Astrocyte of the spinal cord (primary cell): Measurements from ENCODE around the gene RAPGEF5.

Experiments used
- DNase-seq: peaks from one replicate; pipeline ENCODE4 v3.0.0; 2011; ENCODE audit warnings: low read depth, low spot score
- H3K4me3 ChIP-seq: 2 replicates; pipeline ENCODE4 v1.5.1; 2011; ENCODE audit warnings: low read depth, mild to moderate bottlenecking, low read length, moderate library complexity
- in situ Hi-C: cut with HindIII; loops from 2 replicates; pipeline ENCODE4 v1.10.0; 2017; ENCODE audit warnings: low sequenced_read_pairs
- TF ChIP-seq, protein P1 (sequence below): IDR thresholded peaks from 2 replicates; pipeline ENCODE4 v1.5.1; 2012; ENCODE audit warnings: low read depth, mild to moderate bottlenecking, low read length, inconsistent platforms

Gene RAPGEF5

DNA sequence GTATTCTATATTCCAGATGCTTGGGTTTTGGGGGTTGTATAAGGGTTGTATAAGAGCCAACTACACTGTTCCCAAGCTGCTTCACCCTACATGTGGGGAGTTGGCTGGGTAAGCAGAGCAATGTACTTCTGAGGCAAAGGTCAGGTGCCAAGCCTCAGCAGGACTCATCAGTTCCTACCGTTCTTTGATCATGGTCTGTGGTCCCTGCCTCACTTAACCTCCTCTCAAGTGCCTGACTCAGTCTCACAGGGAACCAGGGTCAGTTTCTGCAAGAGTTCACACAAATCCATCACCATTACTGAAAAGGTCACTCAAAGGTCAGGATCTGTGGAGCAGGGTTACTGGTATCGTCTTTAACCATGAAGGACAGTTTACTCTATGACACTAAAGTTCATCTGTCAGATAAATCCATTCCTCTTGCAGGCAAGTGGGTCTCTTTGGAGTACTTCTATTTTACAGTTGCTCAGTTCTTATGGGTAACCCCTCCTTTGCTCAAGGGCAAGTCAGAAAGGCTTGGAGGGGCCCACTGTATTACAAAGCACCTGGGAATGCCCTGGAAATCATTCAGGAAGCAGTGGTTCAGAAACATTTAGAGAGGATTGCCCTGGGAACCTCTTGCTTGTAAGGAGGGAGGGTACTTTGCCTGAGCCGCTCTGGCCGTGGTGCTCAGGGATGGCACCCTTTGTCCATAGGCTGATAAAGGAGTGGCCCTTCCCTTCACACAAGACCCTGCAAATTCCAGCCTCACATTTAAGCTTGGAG, 227.0 kb downstream of the RAPGEF5 start:
- no peak overlapping the region for H3K4me3 ChIP-seq
- in situ Hi-C loops: no loop called here
- DNase-seq: peak; percentile 50
- TF ChIP-seq, protein P1, sequence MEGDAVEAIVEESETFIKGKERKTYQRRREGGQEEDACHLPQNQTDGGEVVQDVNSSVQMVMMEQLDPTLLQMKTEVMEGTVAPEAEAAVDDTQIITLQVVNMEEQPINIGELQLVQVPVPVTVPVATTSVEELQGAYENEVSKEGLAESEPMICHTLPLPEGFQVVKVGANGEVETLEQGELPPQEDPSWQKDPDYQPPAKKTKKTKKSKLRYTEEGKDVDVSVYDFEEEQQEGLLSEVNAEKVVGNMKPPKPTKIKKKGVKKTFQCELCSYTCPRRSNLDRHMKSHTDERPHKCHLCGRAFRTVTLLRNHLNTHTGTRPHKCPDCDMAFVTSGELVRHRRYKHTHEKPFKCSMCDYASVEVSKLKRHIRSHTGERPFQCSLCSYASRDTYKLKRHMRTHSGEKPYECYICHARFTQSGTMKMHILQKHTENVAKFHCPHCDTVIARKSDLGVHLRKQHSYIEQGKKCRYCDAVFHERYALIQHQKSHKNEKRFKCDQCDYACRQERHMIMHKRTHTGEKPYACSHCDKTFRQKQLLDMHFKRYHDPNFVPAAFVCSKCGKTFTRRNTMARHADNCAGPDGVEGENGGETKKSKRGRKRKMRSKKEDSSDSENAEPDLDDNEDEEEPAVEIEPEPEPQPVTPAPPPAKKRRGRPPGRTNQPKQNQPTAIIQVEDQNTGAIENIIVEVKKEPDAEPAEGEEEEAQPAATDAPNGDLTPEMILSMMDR: no peak

- TF ChIP-seq, protein P1: no peak
- in situ Hi-C loops: no loop called here
- no peak overlapping the region for H3K4me3 ChIP-seq
- no peak for DNase-seq
Observed at GRCh38 chr7:22129166-22129565, 227.8 kb downstream of the RAPGEF5 start.

DNA sequence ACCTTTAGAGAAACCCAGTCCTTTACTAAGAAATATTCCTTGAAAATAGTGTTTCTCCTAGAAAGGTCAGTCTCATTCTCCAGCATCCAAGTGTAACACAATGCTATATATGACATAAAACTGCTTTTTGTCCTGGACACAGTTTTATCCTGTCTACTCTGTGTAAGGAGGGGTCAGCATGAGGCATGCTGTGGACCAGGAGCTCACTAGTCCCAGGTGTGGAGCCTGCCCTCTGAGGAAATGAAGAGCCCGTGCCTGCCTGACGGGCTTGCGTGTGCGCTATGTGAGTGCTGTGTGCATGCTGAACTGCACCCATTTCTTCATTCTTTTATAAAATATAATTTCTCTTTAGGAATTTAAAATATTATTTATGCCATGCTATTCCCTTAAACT, 228.4 kb downstream of the RAPGEF5 start:
- in situ Hi-C loops: no loop called here
- DNase-seq: no peak
- TF ChIP-seq, protein P1: no peak
- H3K4me3 ChIP-seq: no peak overlapping the region

- in situ Hi-C loops: no loop called here
- DNase-seq: no peak
- H3K4me3 ChIP-seq: no peak overlapping the region
- TF ChIP-seq, protein P1: no peak
Observed at GRCh38 chr7:22127835-22128527, 229.0 kb downstream of the RAPGEF5 start.

DNA sequence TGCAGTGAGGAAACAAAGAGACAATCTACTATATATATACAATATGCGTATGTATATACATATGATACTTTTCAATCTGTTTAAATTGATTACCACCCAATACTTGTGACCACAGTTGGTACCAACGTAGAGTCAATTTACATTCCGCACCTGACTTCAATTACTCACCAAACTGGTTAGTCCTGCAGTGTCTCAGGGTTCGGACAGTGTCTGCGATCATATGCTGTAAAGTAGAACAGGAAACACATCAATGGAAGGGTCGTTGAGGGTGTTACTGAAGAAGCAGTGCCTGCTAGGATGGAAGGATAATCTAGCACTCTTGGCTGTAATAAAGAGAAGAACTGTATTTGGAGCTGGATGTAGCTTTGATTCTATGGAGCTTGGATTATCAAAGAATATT, 231.5 kb downstream of the RAPGEF5 start:
- in situ Hi-C loops: no loop called here

GRCh38 chr7:22124941-22125340, 232.0 kb downstream of the RAPGEF5 start:
- in situ Hi-C loops: no loop called here
- TF ChIP-seq, protein P1: no peak

More for the DNA sequence above, 231.5 kb downstream of the RAPGEF5 start:
- TF ChIP-seq, protein P1: no peak
- H3K4me3 ChIP-seq: no peak overlapping the region
- DNase-seq: no peak

More at GRCh38 chr7:22124941-22125340, 232.0 kb downstream of the RAPGEF5 start:
- no peak for DNase-seq
- no peak overlapping the region for H3K4me3 ChIP-seq
